A172 (cell line): ENCODE results near the gene MPV17L2. TPM values are rescaled to one million over a fixed set of nuclear protein-coding genes. Genes with fewer than 3 reads are reported as not detected.
"Not testable (repeated sequence)": the region's sequence is repeated elsewhere in the genome, so short reads cannot be mapped to it uniquely, and the experiment has no call there.

Source experiments
- DNase-seq: peaks from one replicate; pipeline ENCODE4 v3.0.0-alpha.2; 2015; ENCODE audit warnings: low spot score
- total RNA-seq: library from RNA; depleted of rRNA; stranded (reverse); fragments of >200 nt; shearing (Covaris generic); gene quantifications from 2 replicates; pipeline ENCODE4 v1.2.3, GENCODE V29; 2014; rRNA removed

The MPV17L2 gene
- 17.1 and 40.0 TPM in 2 replicates for total RNA-seq

GRCh38 chr19:18192673-18193387 lies at the start of gene MPV17L2:
MPV17L2 (plus strand) TSS chr19:18193218; CDS start chr19:18193282, 64 bp downstream.
- DNase-seq, result peak; percentile 100

GRCh38 chr19:18143902-18144301 lies 49.1 kb upstream of the MPV17L2 start:
- DNase-seq, result no peak

GRCh38 chr19:18144361-18144760 lies 48.7 kb upstream of the MPV17L2 start:
- DNase-seq, result no peak

DNA sequence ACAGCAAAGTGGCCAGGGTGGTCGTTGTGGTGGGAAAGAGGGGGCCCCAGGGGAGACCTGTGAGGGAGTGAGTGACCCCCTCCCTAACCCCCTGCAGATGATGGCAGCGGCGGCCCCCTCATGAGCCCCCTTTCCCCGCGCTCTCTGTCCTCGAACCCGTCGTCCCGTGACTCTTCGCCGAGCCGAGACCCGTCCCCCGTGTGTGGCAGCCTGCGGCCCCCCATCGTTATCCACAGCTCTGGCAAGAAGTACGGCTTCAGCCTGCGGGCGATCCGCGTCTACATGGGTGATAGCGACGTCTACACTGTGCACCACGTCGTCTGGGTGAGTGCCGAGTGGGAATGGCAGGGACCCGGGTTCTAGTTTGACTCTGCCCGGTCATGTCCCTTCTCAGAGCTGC lies 48.1 kb upstream of the MPV17L2 start:
- DNase-seq, result no peak

DNA sequence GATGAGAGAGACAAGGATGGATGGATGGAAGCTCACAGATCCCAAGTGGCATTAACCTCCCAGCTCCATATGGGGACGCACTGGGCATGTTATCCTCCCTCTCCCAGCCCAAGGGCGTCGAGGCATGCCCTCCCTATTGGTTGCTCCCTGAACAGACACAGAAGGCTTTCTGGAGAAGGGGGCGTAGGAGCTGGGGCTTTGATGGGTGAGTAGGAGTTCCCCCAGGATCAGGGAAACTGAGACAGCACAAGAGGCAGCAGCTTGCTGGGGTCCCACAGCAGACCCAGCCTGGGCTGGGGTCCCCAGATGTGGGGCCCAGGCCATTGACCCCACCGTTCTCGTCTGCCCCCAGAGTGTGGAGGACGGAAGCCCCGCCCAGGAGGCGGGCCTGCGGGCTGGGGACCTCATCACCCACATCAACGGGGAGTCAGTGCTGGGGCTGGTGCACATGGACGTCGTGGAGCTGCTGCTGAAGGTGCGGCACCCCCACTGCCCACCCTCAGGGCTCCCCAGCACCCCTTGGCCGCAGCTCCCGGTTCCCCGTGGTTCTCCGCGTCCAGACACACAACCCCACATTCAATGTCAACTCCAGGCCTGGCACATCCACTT lies 47.5 kb upstream of the MPV17L2 start:
- no peak for DNase-seq

DNA sequence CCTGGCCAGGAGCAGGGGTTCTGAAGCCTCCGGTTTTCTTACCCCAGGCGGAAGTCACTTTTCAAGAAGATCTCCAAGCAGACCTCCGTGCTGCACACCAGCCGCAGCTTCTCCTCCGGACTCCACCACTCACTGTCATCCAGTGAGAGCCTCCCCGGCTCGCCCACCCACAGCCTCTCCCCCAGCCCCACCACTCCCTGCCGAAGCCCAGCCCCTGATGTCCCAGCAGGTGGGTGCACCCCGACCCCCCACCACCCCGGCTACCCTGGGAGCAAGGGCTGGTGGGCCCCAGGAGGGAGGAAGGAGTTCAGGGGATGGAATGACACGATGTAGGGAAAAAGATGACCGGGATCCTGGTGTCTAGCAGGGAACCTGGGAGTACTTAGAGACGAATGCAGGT lies 45.6 kb upstream of the MPV17L2 start:
- DNase-seq, result no peak

DNA sequence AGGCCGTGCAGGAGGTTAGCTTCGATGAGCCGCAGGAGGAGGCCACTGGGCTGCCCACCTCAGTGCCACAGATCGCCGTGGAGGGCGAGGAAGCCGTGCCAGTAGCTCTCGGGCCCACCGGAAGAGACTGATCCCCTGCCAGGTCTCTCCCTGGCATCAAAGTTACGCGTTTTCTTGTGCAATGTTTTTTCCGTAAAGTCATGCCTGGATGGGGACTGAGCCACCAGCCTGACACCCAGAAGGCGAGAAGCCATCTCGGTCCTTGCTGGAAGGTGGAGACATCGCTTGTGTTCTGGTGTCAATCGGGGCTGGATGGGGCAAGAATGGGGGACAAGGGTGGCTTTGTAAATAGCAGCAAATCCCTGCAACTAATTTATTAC lies 43.4 kb upstream of the MPV17L2 start:
- no peak for DNase-seq

GRCh38 chr19:18150776-18151624 lies 42.0 kb upstream of the MPV17L2 start:
- DNase-seq, result no peak

DNA sequence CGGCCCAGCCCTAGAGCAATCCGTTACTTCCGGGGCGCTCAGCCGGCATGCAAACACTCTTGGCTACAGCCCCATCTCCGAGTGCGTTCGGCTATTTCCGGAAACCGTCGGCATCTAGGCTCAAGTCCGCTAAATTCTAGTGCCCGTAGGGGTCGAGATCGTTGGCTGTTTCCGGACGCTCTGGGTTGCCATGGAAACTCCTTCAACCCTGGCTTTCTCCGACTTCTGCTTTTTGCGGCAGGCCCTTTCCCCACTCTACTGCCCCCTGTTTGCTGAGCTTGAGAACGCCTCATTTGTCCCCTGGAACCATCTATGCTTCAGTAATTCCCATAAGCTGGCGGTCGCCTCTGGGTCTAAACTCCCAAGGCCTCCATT lies 40.6 kb upstream of the MPV17L2 start:
- peak; percentile 98 for DNase-seq

- DNase-seq, result peak; percentile 99
Observed at GRCh38 chr19:18152817-18153555, 40.0 kb upstream of the MPV17L2 start, which contains the start of gene PIK3R2. PIK3R2 (plus strand) TSS chr19:18153163; CDS start chr19:18155880, 2,717 bp downstream.

- no peak for DNase-seq
Observed at GRCh38 chr19:18153556-18154134, 39.4 kb upstream of the MPV17L2 start.

DNA sequence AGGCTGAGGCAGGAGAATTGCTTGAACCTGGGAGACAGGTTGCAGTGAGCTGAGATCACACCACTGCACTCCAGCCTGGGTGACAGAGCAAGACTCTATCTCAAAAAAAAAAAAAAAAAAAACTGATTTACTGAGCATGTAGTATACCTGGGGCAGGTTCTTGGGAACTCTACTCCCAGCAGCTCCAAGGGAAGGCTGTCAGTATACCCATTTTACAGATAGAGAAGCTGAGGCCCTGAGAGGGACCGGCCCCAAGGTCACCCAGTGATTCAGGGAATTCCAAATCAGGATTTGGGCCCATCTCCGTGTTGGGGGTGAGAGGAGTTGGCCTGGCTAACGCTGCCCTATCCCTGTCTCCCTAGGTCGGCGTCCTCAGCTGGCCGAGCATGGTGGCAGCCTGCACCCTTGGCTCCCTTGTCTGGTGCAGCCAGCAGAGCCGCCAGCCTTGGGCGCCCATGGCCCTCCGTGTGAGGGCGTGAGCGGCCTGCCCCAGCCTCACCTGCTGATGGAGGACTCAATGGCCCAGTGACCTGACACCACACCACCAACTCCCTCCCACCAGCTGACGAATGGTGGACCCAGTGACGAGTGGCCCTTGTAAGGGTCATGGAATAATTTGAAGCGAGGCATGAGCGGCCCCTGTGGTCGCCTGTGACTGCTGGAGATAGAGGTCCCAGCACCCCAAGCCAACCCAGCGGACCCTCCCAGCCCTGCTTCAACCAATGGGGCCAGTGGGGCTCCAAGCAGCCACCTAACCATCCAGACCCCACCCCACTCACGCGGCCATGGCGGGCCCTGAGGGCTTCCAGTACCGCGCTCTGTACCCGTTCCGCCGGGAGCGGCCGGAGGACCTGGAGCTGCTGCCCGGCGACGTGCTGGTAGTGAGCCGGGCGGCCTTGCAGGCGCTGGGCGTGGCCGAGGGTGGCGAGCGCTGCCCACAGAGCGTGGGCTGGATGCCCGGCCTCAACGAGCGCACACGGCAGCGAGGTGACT lies 37.6 kb upstream of the MPV17L2 start:
- DNase-seq, result no peak

DNA sequence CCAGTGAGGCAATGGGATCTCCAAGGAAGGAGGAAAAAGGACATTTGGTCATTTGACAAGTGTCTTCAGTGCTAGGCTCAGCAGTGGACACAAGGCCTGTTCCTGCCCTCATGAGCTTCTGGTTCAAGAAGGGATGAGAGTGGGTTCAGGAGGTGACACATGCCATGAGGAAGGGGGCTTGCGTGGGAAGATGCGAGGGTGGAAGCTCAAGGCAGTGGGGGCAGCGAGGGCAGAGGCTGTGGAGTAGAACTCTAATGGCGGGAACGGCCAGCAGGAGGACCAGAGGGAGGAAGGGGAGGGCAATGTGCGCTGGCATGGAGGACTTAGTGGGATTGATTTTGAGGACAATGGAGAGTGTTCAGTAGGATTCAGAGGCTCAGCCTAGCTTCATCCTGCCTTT lies 36.8 kb upstream of the MPV17L2 start:
- DNase-seq, result no peak

GRCh38 chr19:18156841-18157464 lies 36.1 kb upstream of the MPV17L2 start:
- peak; percentile 88 for DNase-seq

DNA sequence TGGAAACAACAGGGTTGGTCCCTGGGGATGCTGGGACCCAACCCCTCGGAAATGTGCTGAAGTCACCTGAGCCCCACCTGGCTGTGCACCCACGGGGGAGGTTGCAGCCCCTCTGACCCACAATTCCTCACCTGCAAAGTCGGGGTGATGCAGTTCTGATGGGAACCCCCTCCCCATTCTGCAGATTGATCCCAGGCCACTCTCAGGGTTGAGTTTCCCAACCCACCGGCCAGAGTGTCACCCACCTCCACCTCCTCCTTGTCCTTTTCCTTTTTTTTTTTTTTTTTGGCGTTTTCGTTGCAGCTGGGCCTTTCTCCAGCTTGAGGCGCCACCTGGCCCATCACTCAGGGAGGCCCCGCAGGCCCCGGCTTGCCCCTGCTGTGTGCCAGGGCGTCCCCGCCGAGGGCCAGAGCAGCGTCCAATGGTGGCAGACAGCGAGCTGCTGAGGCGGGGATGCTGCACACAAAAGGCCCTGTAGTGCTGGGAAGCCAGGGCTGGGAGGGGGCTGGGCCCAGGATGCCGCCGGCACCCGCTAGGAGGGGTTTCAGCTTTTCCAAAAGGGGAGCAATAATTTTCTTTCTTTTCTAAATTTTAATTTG lies 35.5 kb upstream of the MPV17L2 start:
- DNase-seq, result no peak

- DNase-seq, result no peak
Observed at GRCh38 chr19:18158467-18158866, 34.6 kb upstream of the MPV17L2 start.

- DNase-seq, result not testable (repeated sequence)
Observed at GRCh38 chr19:18159059-18159616, 33.9 kb upstream of the MPV17L2 start.

GRCh38 chr19:18159810-18160209 lies 33.2 kb upstream of the MPV17L2 start:
- DNase-seq, result no peak

DNA sequence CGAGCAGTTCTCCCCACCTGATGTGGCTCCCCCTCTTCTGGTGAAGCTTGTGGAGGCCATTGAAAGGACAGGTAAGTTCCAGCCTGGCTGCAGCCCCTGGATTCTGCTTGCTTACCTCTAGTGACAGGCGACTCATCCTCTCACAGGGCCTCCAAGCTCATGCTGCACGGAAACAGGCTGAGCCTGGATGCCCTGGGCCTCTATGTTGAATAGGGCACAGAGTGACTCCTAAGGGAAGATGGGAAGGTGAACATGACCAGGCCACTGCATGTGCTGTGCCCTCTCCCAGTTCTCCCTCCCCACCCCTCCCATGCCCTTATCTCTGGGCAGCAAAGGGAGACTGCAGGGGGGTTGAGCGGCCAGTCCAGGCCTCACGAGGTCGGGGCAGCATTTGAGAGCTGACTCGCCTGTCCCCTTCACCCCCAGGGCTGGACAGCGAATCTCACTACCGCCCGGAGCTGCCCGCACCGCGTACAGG lies 32.5 kb upstream of the MPV17L2 start:
- DNase-seq, result peak; percentile 17
